ENCODE measurements around the gene PLCB1. TPM values are rescaled to one million over a fixed set of nuclear protein-coding genes. Genes with fewer than 3 reads are reported as not detected.

PLCB1 gene
- total and polyA plus RNA-seq, 2 experiments from 2014 or later: 14.9 to 20.7 TPM

- H3K4me3 Mint-ChIP-seq: no peak overlapping the region
- H3K36me3 Mint-ChIP-seq (ENCODE audit: low read depth): no peaks in the 10 kb centered on the region
- 0 out of 2 replicates have a peak overlapping the region, but pooled peaks have one; percentile 41 for H3K27ac Mint-ChIP-seq
- Histone ChIP-seq H3K36me3 (ENCODE audit: insufficient read depth) (no peaks in the 10 kb centered on the region), H2AFZ (no peak overlapping the region), H3K9me2 (ENCODE audit: insufficient read depth) (no peaks in the 10 kb centered on the region), H3K4me2 (no peak overlapping the region), H3K79me2 (replicated peaks; ENCODE audit: insufficient read depth) (no peaks in the 10 kb centered on the region), H3K27ac (ENCODE audit: low read depth) (no peak overlapping the region), H3K27me3 (ENCODE audit: insufficient read depth) (no peaks in the 10 kb centered on the region), H3K4me1 (ENCODE audit: insufficient read depth) (peaks cover 6% of the 10 kb centered on the region; the same call in 1 of the 2 replicates), H3K4me3 (no peak overlapping the region), H3F3A (replicated peaks; ENCODE audit: low read depth) (no peaks in the 10 kb centered on the region), H4K20me1 (replicated peaks; ENCODE audit: insufficient read depth) (no peaks in the 10 kb centered on the region)
- no peaks in the 10 kb centered on the region; the same call in 2 of the 3 replicates for H3K9me3 Mint-ChIP-seq
- ATAC-seq (no peak), DNase-seq (ENCODE audit: low spot score) (peak; percentile 76)
- peaks cover 4% of the 10 kb centered on the region for H3K27me3 Mint-ChIP-seq (ENCODE audit: insufficient read depth, low read depth, poor library complexity)
- H3K4me1 Mint-ChIP-seq: peaks cover 25% of the 10 kb centered on the region
- peak; percentile 87 to 99 for TF ChIP-seq CTCF (conservative IDR thresholded peaks at IDR 0.05; ENCODE audit: low read depth in 2 of 2)
- no peak for TF ChIP-seq ETS1 (IDR thresholded peaks at IDR 0.05)
Observed at GRCh38 chr20:8790442-8791074, 658.5 kb downstream of the PLCB1 start.

- no peaks in the 10 kb centered on the region for H3K9me2 ChIP-seq (ENCODE audit: insufficient read depth)
- H3K27ac Mint-ChIP-seq: no peak overlapping the region
- no peak overlapping the region for H2AFZ ChIP-seq
- H3K4me2 ChIP-seq: no peak overlapping the region
- no peaks in the 10 kb centered on the region for H3K4me1 ChIP-seq (ENCODE audit: insufficient read depth)
- no peaks in the 10 kb centered on the region for H4K20me1 ChIP-seq (replicated peaks; ENCODE audit: insufficient read depth)
- DNase-seq (ENCODE audit: low spot score): no peak
- no peak overlapping the region for H3K27ac ChIP-seq (ENCODE audit: low read depth)
- peaks cover 14% of the 10 kb centered on the region for H3K4me1 Mint-ChIP-seq
- no peaks in the 10 kb centered on the region for H3K36me3 Mint-ChIP-seq (ENCODE audit: low read depth)
- H3K4me3 ChIP-seq: no peak overlapping the region
- H3K36me3 ChIP-seq (ENCODE audit: insufficient read depth): no peaks in the 10 kb centered on the region
- no peaks in the 10 kb centered on the region for H3F3A ChIP-seq (replicated peaks; ENCODE audit: low read depth)
- ATAC-seq: no peak
- H3K4me3 Mint-ChIP-seq: no peak overlapping the region
- no peaks in the 10 kb centered on the region for H3K27me3 ChIP-seq (ENCODE audit: insufficient read depth)
- H3K79me2 ChIP-seq (replicated peaks; ENCODE audit: insufficient read depth): no peaks in the 10 kb centered on the region
- H3K27me3 Mint-ChIP-seq (ENCODE audit: insufficient read depth, low read depth, poor library complexity): no peaks in the 10 kb centered on the region
- no peaks in the 10 kb centered on the region; the same call in 2 of the 3 replicates for H3K9me3 Mint-ChIP-seq
- TF ChIP-seq NANOG (IDR thresholded peaks at IDR 0.05; ENCODE audit: borderline replicate concordance): no peak
- TF ChIP-seq POLR2AphosphoS5 (IDR thresholded peaks at IDR 0.05; ENCODE audit: low read depth): no peak
- no peak for TF ChIP-seq JUNB (IDR thresholded peaks at IDR 0.05; ENCODE audit: unreplicated experiment)
- TF ChIP-seq CTCF (conservative IDR thresholded peaks at IDR 0.05; ENCODE audit: low read depth in 2 of 2): no peak
- no peak for TF ChIP-seq ZNF462 (CRISPR knock-in tag; IDR thresholded peaks at IDR 0.05)
- TF ChIP-seq CREB1 (CRISPR knock-in tag; IDR thresholded peaks at IDR 0.05; ENCODE audit: low read depth): no peak
- TF ChIP-seq EZH2 (IDR thresholded peaks at IDR 0.05; ENCODE audit: low read depth, unreplicated experiment): no peak
- no peak for TF ChIP-seq STAT1 (IDR thresholded peaks at IDR 0.05; ENCODE audit: unreplicated experiment)
Observed at GRCh38 chr20:8795404-8795803, 663.3 kb downstream of the PLCB1 start.
